Right ventricle myocardium inferior (tissue), 1 donor: Measurements from ENCODE around the gene NHLRC2. TPM values are rescaled to one million over a fixed set of nuclear protein-coding genes. Genes with fewer than 3 reads are reported as not detected.

ENCODE experiments used
- ATAC-seq: fragments of 200-7000 bp; cut with Tn5 transposase; one replicate; pipeline ENCODE4 v1.9.1; 2020; ENCODE audit warnings: mild to moderate bottlenecking, moderate library complexity
- DNase-seq: peaks from one replicate; pipeline ENCODE4 v3.0.0; 2021; ENCODE audit errors: missing footprints
- intact Hi-C: fragments of 100-400 bp; cut with DNase I; formaldehyde crosslinking; loops from one replicate; pipeline ENCODE4 v1.11.0; 2022
- total RNA-seq: library from RNA; stranded (reverse); fragmentation: NEBNext Ultra II Directional; extraction: Animal tissue kit (Norgen Biotek cat#: 25700); gene quantifications from one replicate; pipeline ENCODE4 v1.2.1, GENCODE V29; 2021
- donor health status: DM: no; HTN: yes; CAD: no; lungs with severe emphysema.

The NHLRC2 gene
- total RNA-seq, 1 donor from 2014 or later = 60.6 TPM

DNA sequence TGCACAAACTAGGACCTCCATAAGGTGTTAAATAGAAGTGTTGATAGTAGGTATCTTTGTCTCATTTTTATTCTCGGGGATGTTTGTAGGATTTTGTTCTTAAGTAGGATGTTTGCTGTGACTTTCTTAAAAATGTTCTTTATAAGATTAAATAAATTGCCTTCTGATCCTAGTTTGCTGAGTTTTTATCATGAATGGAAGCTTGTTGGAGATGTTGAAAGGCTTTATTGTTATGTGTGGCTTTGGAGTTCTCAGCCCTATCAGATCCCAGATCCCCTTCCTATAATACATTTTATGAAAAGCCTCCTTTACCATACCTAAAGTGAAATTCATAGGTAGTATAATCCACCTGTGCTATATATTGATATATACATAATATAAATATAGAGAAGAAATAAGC, 40.1 kb downstream of the NHLRC2 start:
- DNase-seq = no peak
- ATAC-seq = no peak
- intact Hi-C loops = loop anchor here (5.0 to 10.0 kb wide), 3 partner anchors 37 to 150 kb away; partner anchors contain the start of gene ADRB1

DNA sequence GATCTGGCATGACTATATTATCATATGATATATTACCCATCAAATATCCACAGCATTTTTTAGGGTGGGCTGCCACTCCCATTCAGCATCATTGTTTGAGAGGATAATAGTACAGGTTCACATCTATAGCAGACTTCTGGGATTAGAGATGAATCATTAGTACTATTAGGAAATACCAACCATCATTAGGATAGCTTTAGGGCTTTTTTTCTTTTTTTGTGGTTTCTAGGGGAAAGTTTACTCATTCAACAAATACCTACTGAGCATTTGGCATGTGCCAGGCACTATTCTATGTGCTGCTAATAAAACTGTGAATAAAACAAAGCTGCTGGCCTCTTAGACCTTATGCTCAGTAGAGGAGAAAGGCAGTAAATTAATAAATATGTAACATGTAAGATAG, 40.6 kb downstream of the NHLRC2 start:
- no peak for ATAC-seq
- intact Hi-C loops = loop anchor here (10.0 kb wide), 2 partner anchors 90 to 150 kb away; partner anchors contain the start of gene ADRB1
- DNase-seq = no peak

DNA sequence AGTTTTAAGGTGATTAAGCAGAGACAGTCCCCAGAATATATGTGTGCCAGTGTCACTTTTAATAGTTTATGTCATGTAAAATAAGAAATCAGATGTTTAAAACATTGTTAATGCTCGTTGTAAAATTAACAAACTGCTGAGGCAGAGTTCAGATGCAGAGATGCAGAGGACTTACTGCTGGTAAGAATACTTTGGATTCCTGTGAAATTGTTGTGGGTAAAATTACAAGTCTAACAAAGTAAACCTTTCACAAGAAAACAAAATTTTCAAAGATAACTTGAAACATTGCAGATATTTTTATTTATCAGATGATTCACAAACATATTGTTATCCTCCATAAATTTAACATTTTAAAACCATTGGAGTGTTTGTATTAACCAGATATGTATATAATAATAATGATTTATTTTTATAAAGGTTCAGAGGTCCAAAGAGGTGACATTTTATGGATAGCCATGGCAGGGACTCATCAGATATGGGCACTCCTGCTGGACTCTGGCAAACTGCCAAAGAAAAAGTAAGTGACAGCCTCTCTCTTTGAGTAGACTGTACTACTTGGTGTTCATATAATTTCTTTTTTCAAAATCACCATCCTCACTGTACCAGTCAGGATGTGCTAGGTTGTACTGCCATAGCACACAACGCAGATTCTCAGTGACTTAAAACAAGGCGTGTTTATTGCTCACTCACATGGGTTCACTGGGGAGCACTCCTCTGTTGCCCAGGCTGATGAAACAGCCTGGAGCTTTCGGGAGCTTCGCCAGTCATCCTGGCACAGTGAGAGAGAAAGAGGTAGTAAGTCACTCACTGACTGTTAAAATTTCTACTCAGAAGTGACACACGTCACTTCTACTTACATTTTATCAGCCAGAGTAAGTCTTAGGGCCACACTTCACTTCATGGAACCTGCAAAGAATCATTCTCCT, 43.5 kb downstream of the NHLRC2 start:
- ATAC-seq = peak; percentile 74
- no peak for DNase-seq
- intact Hi-C loops = loop anchor here (10.0 kb wide), 2 partner anchors 93 to 147 kb away; partner anchors contain the start of gene ADRB1

DNA sequence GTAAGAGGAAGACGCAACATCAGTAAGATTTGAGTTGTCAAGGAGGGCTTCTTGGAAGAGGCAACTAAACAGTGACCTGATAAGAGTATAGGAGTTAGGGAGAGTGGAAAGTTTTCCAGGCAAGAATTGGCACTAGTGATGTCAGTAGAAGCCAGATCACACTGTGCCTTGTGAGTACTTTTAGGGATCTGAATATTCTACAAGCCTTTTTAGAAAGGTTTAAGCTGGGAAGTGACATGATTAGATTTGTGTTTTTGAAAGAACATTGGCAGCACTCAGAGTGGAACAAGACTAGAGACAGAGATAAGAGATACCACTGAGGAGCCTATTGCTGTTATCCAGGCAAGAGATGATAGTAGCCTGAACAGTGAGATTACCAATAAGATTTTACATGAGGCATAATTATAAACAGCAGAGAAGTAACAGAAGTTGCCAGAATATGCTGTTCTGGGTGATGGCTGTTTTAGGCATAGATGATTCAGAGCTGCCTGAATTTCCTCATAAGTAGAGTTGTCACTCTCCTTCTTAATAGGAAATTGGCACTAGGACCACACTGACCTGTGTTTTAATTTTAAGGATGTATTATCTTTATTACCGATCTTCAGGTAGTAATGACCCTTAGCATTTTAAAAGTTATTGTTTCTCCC, 45.6 kb downstream of the NHLRC2 start:
- peak; percentile 77 for ATAC-seq
- intact Hi-C loops = loop anchor here (10.0 kb wide), 2 partner anchors 95 to 145 kb away; partner anchors contain the start of gene ADRB1
- no peak for DNase-seq

DNA sequence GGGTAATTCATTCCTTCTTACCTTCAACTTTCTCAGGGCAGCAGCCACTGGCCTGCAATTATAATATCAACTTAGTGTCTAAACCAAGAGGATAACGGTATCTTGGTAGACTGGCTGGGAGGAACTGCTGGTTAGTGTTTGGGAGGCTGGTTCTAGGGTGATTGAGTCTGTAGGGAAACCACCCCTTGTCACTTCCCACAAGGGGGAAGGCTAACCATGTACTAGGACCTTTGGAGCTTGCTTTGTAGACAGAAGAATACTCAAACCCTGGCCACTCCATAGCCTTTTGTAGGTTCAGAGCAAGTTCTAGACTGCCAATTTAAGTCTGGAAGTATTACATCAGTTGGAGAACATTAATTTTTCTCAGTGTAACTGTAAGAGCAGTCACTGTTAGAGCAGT, 51.3 kb downstream of the NHLRC2 start:
- no peak for ATAC-seq
- intact Hi-C loops = no loop called here
- no peak for DNase-seq

DNA sequence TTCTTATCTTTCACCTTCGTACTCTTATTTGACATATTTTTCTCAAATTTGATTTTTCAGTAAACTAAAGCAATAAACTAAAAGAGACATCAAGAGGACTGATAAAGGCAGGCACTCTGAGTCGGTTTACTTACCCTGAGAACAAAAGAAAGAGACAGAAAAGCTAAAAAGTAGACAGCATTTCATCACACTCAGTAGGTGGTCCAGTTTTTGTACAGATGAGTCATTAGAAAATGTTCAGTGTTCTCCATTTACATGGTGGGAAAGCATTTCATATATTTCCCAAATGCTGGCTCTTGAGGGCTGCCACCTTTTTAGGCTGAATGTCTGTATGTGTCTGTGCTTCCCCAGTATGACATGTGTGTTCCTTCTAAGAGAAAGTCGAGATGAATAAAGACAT, 52.7 kb downstream of the NHLRC2 start:
- DNase-seq (no peak), ATAC-seq (no peak)
- intact Hi-C loops = no loop called here

DNA sequence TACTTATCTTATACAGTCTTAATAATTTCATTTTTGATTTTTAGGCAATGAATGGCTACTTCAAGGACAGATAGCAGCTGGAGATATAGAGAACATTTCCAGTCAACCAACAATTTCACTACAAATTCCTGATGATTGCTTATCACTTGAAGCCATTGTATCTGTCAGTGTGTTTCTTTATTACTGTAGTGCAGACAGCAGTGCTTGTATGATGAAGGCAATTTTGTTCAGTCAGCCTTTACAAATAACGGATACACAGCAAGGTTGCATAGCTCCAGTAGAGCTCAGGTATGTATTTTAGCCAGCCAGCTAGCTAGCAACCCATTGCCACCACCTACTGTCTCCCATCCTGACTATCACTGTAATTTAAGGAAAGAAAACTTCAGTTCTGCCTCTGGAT, 53.8 kb downstream of the NHLRC2 start:
- ATAC-seq (no peak), DNase-seq (no peak)
- intact Hi-C loops = no loop called here

DNA sequence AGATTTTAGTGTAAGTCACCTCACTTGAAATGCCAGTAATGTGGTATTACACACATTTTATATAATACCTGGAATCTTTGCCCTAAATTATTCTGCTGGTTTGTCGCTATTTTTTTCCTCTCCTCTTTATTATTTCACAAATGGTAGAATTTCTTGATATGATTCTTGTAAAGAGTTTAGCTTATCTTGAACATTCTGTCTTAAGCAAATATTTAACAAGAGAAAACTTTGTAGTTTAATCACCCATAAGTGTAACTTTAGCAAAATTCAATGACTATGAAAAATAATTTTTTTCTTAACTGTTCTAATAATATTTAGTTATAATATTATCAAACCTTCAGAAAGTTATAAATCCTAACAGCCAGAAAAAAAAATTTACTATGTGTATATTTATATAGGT, 56.7 kb downstream of the NHLRC2 start:
- DNase-seq (no peak), ATAC-seq (no peak)
- intact Hi-C loops = no loop called here

DNA sequence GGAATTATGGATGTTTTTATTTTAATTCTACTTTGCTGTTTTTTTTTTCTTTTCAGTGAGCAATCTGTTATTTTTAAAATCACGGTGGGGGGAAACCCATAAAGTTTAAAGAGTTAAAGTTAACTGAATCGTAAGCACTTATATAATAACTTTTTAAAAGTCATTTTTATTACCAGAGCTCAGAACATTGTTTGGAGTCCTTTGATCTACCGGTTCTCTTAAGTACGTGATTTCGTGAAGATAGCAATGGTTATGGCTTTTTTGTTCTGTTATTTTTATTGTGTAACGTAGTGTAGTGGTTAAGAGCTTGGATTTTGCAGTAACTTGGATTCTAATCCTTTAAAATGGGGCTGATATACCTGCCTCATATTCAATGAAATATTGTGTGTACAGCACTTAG, 57.4 kb downstream of the NHLRC2 start:
- DNase-seq = no peak
- intact Hi-C loops = no loop called here
- ATAC-seq = no peak

DNA sequence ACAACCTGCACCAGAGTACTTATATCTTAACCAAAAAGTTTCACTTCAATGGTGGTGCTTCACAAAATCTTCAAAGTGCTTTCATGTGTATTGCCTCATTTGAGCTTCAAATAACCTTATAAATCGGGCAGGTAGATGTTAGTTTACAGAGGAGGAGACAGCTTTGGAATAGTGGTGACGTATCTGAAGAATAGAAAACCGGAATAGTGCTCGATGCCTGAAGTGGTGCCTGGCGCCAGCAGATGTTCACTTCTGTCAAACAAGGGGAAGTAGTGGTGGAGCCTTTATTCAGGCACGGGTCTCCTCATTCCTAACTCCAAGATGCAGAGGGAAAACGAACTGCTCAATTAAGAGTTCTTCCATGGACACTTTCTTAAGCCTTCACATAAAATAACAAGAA, 58.1 kb downstream of the NHLRC2 start:
- no peak for DNase-seq
- no peak for ATAC-seq
- intact Hi-C loops = no loop called here

DNA sequence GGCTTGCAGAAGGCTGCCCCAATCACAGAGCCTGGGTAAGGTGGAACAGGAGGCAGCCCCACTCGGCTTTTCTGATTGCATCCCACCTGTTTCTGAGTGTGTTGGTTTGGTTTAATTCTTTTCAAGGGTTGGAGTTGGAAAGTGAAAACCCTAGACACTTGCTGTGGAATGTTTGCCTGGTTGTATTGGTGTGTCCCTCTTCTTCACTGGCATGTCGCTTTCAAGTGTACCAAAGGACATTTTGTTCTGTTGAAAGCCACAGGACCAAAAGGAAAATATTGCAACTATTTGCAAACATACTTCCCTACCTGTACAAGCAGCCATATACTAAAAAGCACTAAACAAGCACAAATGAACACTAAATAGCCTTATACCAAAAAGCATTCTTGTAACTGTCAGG, 60.5 kb downstream of the NHLRC2 start:
- intact Hi-C loops = no loop called here
- no peak for DNase-seq
- peak; percentile 44 for ATAC-seq

DNA sequence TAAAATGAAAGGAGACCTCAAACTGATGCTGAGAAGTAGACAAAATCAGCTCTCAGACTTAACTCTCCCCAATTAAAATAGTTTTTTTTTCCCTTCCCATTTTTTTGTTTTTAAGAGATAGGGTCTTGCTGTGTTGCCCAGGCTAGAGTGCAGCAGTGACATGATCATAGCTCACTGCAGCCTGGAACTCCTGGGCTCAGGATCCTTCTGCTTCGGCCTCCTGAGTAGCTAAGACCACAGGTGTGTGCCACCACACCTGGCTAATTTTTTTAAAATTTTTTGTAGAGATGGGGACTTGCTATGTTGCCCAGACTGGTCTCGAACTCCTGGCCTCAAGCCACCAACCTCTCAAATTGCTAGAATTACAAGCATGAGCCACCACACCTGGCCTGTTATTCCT, 61.1 kb downstream of the NHLRC2 start:
- intact Hi-C loops = no loop called here
- DNase-seq (no peak), ATAC-seq (no peak)

DNA sequence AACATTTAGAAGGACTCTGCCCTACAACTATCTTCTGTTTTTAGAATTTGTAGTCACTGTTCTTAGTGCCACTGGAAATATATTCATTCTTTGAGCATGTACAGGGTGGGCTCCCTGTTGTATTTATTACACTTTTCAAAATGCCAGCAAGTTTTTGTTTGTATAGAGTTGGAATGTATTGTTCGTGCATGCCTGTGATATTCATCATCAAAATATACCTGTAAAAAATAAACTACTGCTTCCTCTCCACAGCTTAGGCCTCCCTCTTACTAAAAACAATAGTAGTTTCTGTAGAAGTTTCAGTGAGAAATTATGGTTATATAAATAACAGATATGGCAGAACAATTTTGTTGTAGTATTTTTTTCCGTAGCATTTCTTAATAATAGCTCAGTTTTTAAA, 61.6 kb downstream of the NHLRC2 start:
- intact Hi-C loops = no loop called here
- ATAC-seq = no peak
- no peak for DNase-seq

DNA sequence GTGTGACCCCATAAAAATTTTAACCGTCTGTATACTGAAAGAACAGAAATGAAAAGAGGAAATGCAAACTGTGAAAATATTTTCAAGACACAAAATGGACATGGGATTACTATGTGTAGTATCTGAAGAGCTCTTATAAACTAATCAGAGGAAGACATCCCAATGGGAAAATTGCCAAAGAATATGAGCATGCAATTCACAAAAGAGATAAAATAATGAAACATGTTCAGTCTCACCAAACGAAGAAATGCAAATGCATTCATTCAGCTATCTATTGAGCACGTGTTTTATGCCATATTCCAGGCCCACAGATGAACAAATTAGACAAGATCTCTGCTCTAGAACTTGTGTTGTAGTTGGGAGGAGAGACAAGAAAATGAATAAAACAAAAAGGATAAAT, 63.2 kb downstream of the NHLRC2 start:
- no peak for DNase-seq
- ATAC-seq = no peak
- intact Hi-C loops = no loop called here

DNA sequence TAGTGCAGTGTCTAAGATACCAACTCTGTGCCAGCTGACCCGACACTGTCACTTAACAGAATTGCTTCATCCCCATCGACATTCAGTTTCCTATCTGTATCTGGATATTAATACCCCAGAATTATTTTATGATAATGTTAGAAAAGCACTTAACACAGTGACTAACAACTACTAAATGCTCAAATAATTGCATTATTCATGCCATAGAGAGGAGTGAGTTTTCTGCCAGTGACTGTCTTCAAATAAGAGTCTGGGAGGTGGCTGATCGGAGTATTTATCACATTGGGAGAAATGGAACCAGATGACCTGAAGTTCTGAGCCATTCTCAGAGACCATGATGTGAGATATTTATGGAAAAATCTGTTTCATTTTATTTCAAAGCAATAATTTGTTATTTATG, 65.7 kb downstream of the NHLRC2 start:
- ATAC-seq = no peak
- intact Hi-C loops = loop anchor here (5.0 kb wide), 2 partner anchors 102 to 122 kb away; partner anchors contain the start of gene ADRB1
- no peak for DNase-seq

DNA sequence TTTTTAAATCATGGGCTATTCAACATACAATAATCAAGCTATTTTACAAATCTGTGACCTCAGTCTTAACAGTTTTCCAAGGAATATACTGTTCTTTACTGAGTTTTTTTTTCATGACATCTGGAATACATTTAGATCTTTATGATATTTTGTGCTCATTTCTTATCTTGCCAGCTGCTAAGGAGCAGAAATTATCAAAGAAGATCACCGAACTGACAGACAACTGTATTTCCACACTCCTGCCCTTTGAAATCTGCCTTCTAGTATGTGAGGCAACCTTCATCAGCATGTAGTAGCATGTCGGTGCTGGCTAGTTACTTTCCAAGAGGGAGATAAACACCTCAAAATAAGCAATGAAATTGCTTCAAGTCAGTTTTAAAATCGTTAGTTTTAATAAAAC, 66.4 kb downstream of the NHLRC2 start:
- ATAC-seq = no peak
- intact Hi-C loops = loop anchor here (5.0 kb wide), 2 partner anchors 101 to 121 kb away; partner anchors contain the start of gene ADRB1
- no peak for DNase-seq

DNA sequence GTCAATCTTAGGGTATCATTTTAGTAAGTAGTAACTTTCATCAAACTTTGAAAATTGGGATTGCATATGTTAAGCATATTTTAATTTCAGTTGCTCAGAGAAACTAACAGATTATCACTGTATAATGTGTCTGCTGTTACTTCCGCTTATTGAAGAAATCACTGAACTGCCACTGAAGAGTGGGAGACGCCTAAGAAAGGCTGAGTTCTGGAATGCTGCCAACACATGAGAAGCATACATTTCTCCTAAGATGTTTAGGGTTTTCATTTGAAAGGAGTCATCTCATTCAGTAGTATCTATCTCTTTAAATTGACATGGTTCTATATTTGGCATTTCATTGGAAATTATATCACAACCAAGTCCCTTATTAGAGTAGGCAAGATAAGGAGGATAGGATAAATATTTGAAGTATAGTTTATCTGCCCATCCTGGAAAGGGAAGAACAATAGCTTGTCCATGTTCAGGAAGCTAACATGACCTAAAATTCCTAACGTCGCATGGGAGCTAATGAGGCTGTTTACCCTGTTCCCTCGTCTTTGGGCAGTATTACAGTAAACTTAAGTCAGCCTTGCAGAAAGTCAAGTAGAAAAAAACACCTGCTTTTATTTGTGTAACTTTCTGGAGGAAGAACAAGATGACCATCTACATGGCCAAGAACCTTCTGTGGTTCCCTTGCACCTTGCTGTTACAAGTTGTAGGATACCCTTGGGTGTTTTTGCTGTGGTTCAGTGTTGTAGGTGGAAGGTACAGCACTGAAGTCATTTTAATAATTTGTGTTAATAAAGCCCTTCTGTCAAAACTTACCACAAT, 67.3 kb downstream of the NHLRC2 start:
- intact Hi-C loops = loop anchor here (5.0 kb wide), 2 partner anchors 101 to 121 kb away; partner anchors contain the start of gene ADRB1
- DNase-seq (no peak), ATAC-seq (no peak)

DNA sequence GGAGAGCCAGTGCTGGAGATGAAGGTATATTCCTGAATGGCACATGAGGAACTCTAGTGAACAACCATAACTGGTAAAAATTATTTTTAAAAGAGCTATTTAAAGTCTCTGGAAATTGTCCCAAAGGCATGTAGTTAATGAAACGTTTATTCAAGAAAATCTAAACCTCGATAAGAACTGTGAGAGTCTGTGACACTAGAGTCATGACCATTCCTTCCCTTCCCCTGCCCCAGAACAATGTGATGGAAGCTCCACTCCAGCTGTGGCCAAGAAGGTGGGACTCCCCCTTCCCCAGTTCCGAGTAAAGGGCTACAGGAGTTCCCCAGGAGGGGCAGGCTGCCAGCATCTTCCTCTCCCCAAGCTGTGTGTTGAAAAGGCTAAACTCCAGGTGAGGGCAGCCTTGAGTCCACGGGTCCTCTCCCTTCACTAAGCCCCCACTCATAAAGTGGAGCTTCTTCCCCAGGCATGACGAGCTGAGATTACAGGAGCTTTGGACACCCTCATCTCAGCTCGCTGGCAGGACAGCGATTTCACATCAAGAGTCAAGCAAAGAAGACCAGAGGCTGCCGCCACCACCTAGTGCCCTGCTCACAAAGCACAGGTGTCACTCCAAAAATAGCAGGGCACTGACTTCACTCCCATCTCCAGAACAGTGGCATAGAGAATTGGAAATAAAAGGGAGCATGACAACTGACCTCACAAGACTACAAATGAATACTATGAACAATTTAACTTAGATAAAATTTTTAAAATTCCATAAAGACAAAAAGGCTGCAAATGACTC, 68.5 kb downstream of the NHLRC2 start:
- ATAC-seq = peak; percentile 58
- DNase-seq = no peak
- intact Hi-C loops = loop anchor here (5.0 kb wide), 2 partner anchors 99 to 119 kb away; partner anchors contain the start of gene ADRB1
